GM18907 (cell line): ENCODE results near the gene PRR23A.
"Not testable (repeated sequence)": the region's sequence is repeated elsewhere in the genome, so short reads cannot be mapped to it uniquely, and the experiment has no call there.

Experiments used
- ATAC-seq: cut with Tn5 transposase; IDR thresholded peaks from one replicate; pipeline ENCODE4 v1.9.1; 2021; ENCODE audit warnings: mild to moderate bottlenecking, moderate library complexity; ENCODE audit not compliant: unreplicated experiment

The PRR23A gene

GRCh38 chr3:139006051-139006716 lies at the start of gene PRR23A:
TSS of gene PRR23A (minus strand) at chr3:139006268. CDS start at chr3:139006268, 0 bp downstream.
- no peak for ATAC-seq

GRCh38 chr3:139052802-139053600 lies 46.9 kb upstream of the PRR23A start:
- no peak for ATAC-seq

GRCh38 chr3:139044366-139045210 lies 38.5 kb upstream of the PRR23A start, which contains the start of gene PRR23C:
TSS of gene PRR23C (minus strand) at chr3:139044892. CDS start at chr3:139044620, 272 bp downstream.
- no peak for ATAC-seq

GRCh38 chr3:139043554-139044365 lies 37.7 kb upstream of the PRR23A start:
- no peak for ATAC-seq

GRCh38 chr3:139037478-139037877 lies 31.4 kb upstream of the PRR23A start:
- no peak for ATAC-seq

- no peak for ATAC-seq
These were observed 26.4 kb upstream of the PRR23A start for GRCh38 chr3:139032326-139033002.

GRCh38 chr3:139030576-139030975 lies 24.5 kb upstream of the PRR23A start:
- ATAC-seq = not testable (repeated sequence)

- no peak for ATAC-seq
These were observed 18.9 kb upstream of the PRR23A start for GRCh38 chr3:139024968-139025367.

GRCh38 chr3:139020868-139021234 lies 14.8 kb upstream of the PRR23A start, which contains the start of gene PRR23B:
TSS of gene PRR23B (minus strand) at chr3:139020926. CDS start at chr3:139020661, 265 bp downstream.
- ATAC-seq = no peak

- ATAC-seq = no peak
These were observed 14.2 kb upstream of the PRR23A start for GRCh38 chr3:139020036-139020867.

GRCh38 chr3:139016430-139017048 lies 10.5 kb upstream of the PRR23A start:
- ATAC-seq = peak; percentile 71

- ATAC-seq = no peak
These were observed 593 bp downstream of the PRR23A start for GRCh38 chr3:139005356-139005993.

GRCh38 chr3:138995706-138996105 lies 10.4 kb downstream of the PRR23A start:
- ATAC-seq = no peak

GRCh38 chr3:138987181-138987580 lies 18.9 kb downstream of the PRR23A start:
- no peak for ATAC-seq

GRCh38 chr3:138985932-138986331 lies 20.1 kb downstream of the PRR23A start:
- no peak for ATAC-seq

GRCh38 chr3:138984816-138985215 lies 21.3 kb downstream of the PRR23A start:
- ATAC-seq = no peak

GRCh38 chr3:138976047-138976446 lies 30.0 kb downstream of the PRR23A start:
- no peak for ATAC-seq

GRCh38 chr3:138975351-138975750 lies 30.7 kb downstream of the PRR23A start:
- no peak for ATAC-seq
